ENCODE data around the gene GPR62. TPM values are rescaled to one million over a fixed set of nuclear protein-coding genes. Genes with fewer than 3 reads are reported as not detected.
"Not testable (repeated sequence)": the region's sequence is repeated elsewhere in the genome, so short reads cannot be mapped to it uniquely, and the experiment has no call there.

The GPR62 gene
- total RNA-seq, 1 donor from 2014 or later, result not detected

- DNase-seq, result no peak
- intact Hi-C loops (cut with DNase I), result no loop called here
- ATAC-seq (ENCODE audit: poor library complexity), result no peak
Measured at GRCh38 chr3:51983578-51984268, 28.5 kb downstream of the GPR62 start.

GRCh38 chr3:51984269-51984647, 29.1 kb downstream of the GPR62 start:
- DNase-seq (no peak), ATAC-seq (ENCODE audit: poor library complexity) (no peak)
- intact Hi-C loops (cut with DNase I), result no loop called here

GRCh38 chr3:51985063-51985462, 29.9 kb downstream of the GPR62 start:
- ATAC-seq (ENCODE audit: poor library complexity) (no peak), DNase-seq (no peak)
- intact Hi-C loops (cut with DNase I), result no loop called here

GRCh38 chr3:51986010-51986947, 31.1 kb downstream of the GPR62 start:
- intact Hi-C loops (cut with DNase I), result no loop called here
- DNase-seq, result no peak
- no peak for ATAC-seq (ENCODE audit: poor library complexity)

GRCh38 chr3:51987568-51987967, 32.4 kb downstream of the GPR62 start:
- no peak for ATAC-seq (ENCODE audit: poor library complexity)
- intact Hi-C loops (cut with DNase I), result no loop called here
- DNase-seq, result no peak

- ATAC-seq (ENCODE audit: poor library complexity), result no peak
- intact Hi-C loops (cut with DNase I), result no loop called here
- no peak for DNase-seq
Measured at GRCh38 chr3:51988286-51989146, 33.3 kb downstream of the GPR62 start.

GRCh38 chr3:51990501-51990971, 35.4 kb downstream of the GPR62 start:
- intact Hi-C loops (cut with DNase I); DNase-seq; ATAC-seq (ENCODE audit: poor library complexity): not testable (repeated sequence)

- intact Hi-C loops (cut with DNase I), result no loop called here
- no peak for DNase-seq
- no peak for ATAC-seq (ENCODE audit: poor library complexity)
Measured at GRCh38 chr3:51992017-51992682, 37.0 kb downstream of the GPR62 start.

- intact Hi-C loops (cut with DNase I); DNase-seq; ATAC-seq (ENCODE audit: poor library complexity): not testable (repeated sequence)
Measured at GRCh38 chr3:51993657-51994056, 38.5 kb downstream of the GPR62 start.

- no peak for DNase-seq
- intact Hi-C loops (cut with DNase I), result no loop called here
- no peak for ATAC-seq (ENCODE audit: poor library complexity)
Measured at GRCh38 chr3:51994530-51994929, 39.3 kb downstream of the GPR62 start.

GRCh38 chr3:51995346-51996163, 40.4 kb downstream of the GPR62 start, which contains the start of gene RPL29:
Gene RPL29 (minus strand): TSS chr3:51995895. CDS start chr3:51995461, 434 bp downstream.
- DNase-seq (peak; percentile 93), ATAC-seq (ENCODE audit: poor library complexity) (peak; percentile 94)
- intact Hi-C loops (cut with DNase I), result no loop called here

- no peak for ATAC-seq (ENCODE audit: poor library complexity)
- no peak for DNase-seq
- intact Hi-C loops (cut with DNase I), result no loop called here
Measured at GRCh38 chr3:51997172-51997571, 42.0 kb downstream of the GPR62 start.

GRCh38 chr3:51997935-51998596, 42.9 kb downstream of the GPR62 start:
- intact Hi-C loops (cut with DNase I), result no loop called here
- ATAC-seq (ENCODE audit: poor library complexity), result no peak
- DNase-seq, result no peak

- intact Hi-C loops (cut with DNase I), result no loop called here
- ATAC-seq (ENCODE audit: poor library complexity) (no peak), DNase-seq (no peak)
Measured at GRCh38 chr3:51998774-51999173, 43.6 kb downstream of the GPR62 start.

- no peak for ATAC-seq (ENCODE audit: poor library complexity)
- DNase-seq, result no peak
- intact Hi-C loops (cut with DNase I), result loop anchor here (1.0 to 10.0 kb wide), 3 partner anchors 52 to 345 kb away; no protein-coding TSS in a partner anchor
Measured at GRCh38 chr3:51999846-52000245, 44.7 kb downstream of the GPR62 start.

GRCh38 chr3:52001443-52001974, 46.3 kb downstream of the GPR62 start:
- intact Hi-C loops (cut with DNase I), result loop anchor here (5.0 to 10.0 kb wide), 2 partner anchors 51 to 343 kb away; no protein-coding TSS in a partner anchor
- DNase-seq (peak; percentile 85), ATAC-seq (ENCODE audit: poor library complexity) (peak; percentile 68)

All from Right ventricle myocardium superior (tissue), 1 donor.